PC-9 (cell line): ENCODE results near the gene ZNF423.

Experiments
- EZH2 ChIP-seq: fragments of 200-600 bp; sonication (generic); IDR thresholded peaks from 2 replicates; pipeline ENCODE4 v1.8.0; 2017; ENCODE audit warnings: antibody characterized with exemption, low read depth
- TF ChIP-seq, protein P1 (sequence below): fragments of 200-600 bp; sonication (generic); conservative IDR thresholded peaks from 2 replicates; pipeline ENCODE4 v1.6.1; 2017; ENCODE audit warnings: mixed run types, antibody characterized with exemption, mild to moderate bottlenecking, moderate library complexity

GRCh38 chr16:49763826-49764225 is 92.1 kb downstream of the ZNF423 start:
- no peak for TF ChIP-seq EZH2
- TF ChIP-seq, protein P1, sequence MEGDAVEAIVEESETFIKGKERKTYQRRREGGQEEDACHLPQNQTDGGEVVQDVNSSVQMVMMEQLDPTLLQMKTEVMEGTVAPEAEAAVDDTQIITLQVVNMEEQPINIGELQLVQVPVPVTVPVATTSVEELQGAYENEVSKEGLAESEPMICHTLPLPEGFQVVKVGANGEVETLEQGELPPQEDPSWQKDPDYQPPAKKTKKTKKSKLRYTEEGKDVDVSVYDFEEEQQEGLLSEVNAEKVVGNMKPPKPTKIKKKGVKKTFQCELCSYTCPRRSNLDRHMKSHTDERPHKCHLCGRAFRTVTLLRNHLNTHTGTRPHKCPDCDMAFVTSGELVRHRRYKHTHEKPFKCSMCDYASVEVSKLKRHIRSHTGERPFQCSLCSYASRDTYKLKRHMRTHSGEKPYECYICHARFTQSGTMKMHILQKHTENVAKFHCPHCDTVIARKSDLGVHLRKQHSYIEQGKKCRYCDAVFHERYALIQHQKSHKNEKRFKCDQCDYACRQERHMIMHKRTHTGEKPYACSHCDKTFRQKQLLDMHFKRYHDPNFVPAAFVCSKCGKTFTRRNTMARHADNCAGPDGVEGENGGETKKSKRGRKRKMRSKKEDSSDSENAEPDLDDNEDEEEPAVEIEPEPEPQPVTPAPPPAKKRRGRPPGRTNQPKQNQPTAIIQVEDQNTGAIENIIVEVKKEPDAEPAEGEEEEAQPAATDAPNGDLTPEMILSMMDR, result no peak
